ENCODE data around the gene SAE1.

Gene SAE1

GRCh38 chr19:47158367-47158791, 27.7 kb downstream of the SAE1 start:
- DNase-seq (ENCODE audit: low read depth in 2 of 2, low spot score in 1 of 2), result no peak

GRCh38 chr19:47158879-47159503, 28.4 kb downstream of the SAE1 start:
- DNase-seq (ENCODE audit: low read depth in 2 of 2, low spot score in 1 of 2), result no peak

GRCh38 chr19:47161876-47162489, 31.3 kb downstream of the SAE1 start:
- no peak for DNase-seq (ENCODE audit: low read depth in 2 of 2, low spot score in 1 of 2)

- DNase-seq (ENCODE audit: low read depth in 2 of 2, low spot score in 1 of 2), result no peak
These were observed 37.4 kb downstream of the SAE1 start for GRCh38 chr19:47168065-47168464.

- no peak for DNase-seq (ENCODE audit: low read depth in 2 of 2, low spot score in 1 of 2)
These were observed 42.2 kb downstream of the SAE1 start for GRCh38 chr19:47172666-47173455.

GRCh38 chr19:47176071-47176626, 45.5 kb downstream of the SAE1 start:
- DNase-seq (ENCODE audit: low read depth in 2 of 2, low spot score in 1 of 2), result no peak

GRCh38 chr19:47176627-47177090, 46.0 kb downstream of the SAE1 start:
- no peak for DNase-seq (ENCODE audit: low read depth in 2 of 2, low spot score in 1 of 2)

- DNase-seq (ENCODE audit: low read depth in 2 of 2, low spot score in 1 of 2), result no peak
These were observed 49.1 kb downstream of the SAE1 start for GRCh38 chr19:47179653-47180310.

GRCh38 chr19:47183601-47184000, 53.0 kb downstream of the SAE1 start:
- no peak for DNase-seq (ENCODE audit: low read depth in 2 of 2, low spot score in 1 of 2)

GRCh38 chr19:47186446-47187334, 56.1 kb downstream of the SAE1 start:
- peak; percentile 46 to 78 for DNase-seq (ENCODE audit: low read depth in 2 of 2, low spot score in 1 of 2)

- DNase-seq (ENCODE audit: low read depth in 2 of 2, low spot score in 1 of 2), result no peak
These were observed 56.7 kb downstream of the SAE1 start for GRCh38 chr19:47187335-47187655.

GRCh38 chr19:47187797-47188196, 57.2 kb downstream of the SAE1 start:
- DNase-seq (ENCODE audit: low read depth in 2 of 2, low spot score in 1 of 2), result no peak

GRCh38 chr19:47188507-47189033, 57.9 kb downstream of the SAE1 start:
- no peak for DNase-seq (ENCODE audit: low read depth in 2 of 2, low spot score in 1 of 2)

GRCh38 chr19:47190167-47190727, 59.6 kb downstream of the SAE1 start:
- peak; percentile 14 to 41 for DNase-seq (ENCODE audit: low read depth in 2 of 2, low spot score in 1 of 2)

- no peak for DNase-seq (ENCODE audit: low read depth in 2 of 2, low spot score in 1 of 2)
These were observed 64.8 kb downstream of the SAE1 start for GRCh38 chr19:47195434-47195833.

GRCh38 chr19:47197141-47197540, 66.5 kb downstream of the SAE1 start:
- DNase-seq (ENCODE audit: low read depth in 2 of 2, low spot score in 1 of 2), result no peak

GRCh38 chr19:47200530-47200929, 69.9 kb downstream of the SAE1 start:
- DNase-seq (ENCODE audit: low read depth in 2 of 2, low spot score in 1 of 2), result no peak

- DNase-seq (ENCODE audit: low read depth in 2 of 2, low spot score in 1 of 2), result no peak
These were observed 72.6 kb downstream of the SAE1 start for GRCh38 chr19:47203254-47203653.

- no peak for DNase-seq (ENCODE audit: low read depth in 2 of 2, low spot score in 1 of 2)
These were observed 78.9 kb downstream of the SAE1 start for GRCh38 chr19:47209319-47210179.

Data from stimulated activated CD8-positive, alpha-beta memory T cell treated with anti-CD3 and anti-CD28 coated beads, Interleukin-4, amount 100 ng/mL, for 4 hours (primary cell).